ENCODE results near the gene PEX10.

Gene PEX10

DNA sequence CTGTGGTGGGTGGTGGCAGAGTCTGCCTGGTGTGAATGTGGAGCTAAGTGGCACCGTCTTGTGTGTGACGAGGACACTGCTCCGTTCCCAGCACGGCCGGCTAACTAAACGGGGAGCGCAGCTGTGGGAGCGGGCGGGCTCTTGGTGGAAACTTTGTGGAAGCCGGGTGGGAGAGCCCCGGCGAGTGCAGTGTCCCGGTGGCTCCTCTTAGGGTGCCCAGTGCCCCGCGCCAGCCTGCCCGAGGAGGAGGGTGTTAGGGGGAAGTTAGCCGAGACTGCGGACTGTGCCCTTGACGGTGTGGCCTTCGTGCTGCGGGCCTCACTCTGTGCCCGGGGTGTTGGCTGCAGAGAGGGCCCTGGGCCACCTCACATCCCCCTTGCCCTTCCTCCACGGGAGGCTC, 9.9 kb downstream of the PEX10 start:
- no peak for DNase-seq

DNA sequence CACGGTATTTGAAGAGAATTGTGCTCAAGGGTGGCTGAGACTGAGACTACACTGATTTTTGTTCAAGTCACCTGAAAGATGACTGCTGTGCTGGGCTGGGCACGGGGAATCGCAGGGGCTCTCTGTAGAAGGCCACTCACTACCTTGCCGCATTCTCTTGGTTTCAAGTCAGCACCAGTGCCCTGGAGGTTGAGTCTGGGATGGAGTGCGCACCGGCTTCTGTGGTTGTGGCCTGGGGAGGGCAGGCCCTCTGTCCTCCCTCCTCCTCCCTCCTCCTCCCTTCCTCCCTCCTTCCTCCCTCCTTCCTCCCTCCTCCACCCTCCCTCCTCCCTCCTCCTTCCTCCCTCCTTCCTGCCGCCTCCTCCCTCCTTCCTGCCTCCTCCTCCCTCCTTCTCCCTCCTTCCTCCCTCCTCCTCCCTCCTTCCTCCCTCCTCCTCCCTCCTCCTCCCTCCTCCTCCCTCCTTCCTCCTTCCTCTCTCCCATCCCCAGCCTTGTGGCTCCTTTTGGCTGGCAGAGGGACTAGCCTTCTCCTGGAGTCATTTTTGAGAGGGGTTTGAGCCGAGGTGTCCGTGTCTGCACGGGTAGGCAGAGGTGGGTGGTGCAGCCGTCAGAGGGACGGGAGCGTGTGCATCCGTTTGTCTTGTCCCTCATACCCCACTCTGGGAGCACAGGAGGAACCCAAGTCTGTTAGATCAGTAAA, 11.3 kb downstream of the PEX10 start:
- no peak for DNase-seq

- DNase-seq = no peak
Measured at GRCh38 chr1:2400576-2400909, 11.8 kb downstream of the PEX10 start.

- DNase-seq = no peak
Measured at GRCh38 chr1:2399890-2400575, 12.3 kb downstream of the PEX10 start.

DNA sequence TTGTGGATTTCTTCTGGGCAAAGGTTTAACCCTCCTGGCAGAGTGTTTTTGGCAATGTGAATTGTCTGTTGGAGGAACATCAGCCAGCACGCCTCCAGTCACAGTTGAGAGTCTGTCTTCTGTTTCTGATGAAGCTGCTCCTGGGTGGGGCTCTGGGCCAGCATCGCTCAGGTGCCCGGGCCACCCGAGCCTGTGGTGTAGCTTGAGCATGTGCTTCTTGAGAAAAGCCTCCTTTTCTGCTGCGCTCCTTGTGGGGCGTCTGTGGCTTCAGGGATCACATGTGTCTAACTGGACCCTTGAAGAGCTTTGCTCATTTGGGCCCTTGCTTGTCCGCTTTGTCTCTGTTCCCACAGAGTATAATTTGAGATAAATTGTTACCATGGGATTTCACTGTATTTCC, 13.5 kb downstream of the PEX10 start:
- DNase-seq = no peak

DNA sequence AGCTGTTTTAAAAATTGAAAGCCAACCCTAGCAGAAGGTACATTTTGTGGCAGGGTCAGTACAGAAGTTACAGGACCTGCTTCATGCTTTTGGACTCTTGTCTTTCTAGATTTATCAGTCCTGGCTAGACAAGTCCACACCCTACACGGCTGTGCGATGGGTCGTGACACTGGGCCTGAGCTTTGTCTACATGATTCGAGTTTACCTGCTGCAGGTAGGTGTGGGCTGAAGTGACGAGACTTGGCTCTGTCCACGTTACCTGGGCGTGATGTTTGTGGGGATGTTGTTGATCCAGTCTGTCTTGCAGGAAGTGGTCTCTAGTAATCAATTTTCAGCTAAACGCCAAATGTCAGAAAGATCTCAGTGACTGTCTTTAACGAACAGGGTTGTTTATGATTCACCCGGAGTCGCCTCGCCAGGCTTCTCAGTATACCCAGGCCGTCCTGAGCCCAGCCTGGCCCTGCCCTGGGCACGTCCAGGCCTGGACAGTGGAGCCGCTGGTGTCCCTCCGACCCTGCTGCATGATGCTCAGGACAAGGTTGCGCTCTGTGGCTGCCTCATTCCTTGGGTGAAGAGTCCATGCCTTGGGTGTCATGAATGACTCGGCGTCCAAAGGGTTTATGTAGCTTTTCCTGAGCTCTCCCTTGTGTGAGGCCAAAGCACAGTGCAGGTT, 15.2 kb downstream of the PEX10 start:
- no peak for DNase-seq

DNA sequence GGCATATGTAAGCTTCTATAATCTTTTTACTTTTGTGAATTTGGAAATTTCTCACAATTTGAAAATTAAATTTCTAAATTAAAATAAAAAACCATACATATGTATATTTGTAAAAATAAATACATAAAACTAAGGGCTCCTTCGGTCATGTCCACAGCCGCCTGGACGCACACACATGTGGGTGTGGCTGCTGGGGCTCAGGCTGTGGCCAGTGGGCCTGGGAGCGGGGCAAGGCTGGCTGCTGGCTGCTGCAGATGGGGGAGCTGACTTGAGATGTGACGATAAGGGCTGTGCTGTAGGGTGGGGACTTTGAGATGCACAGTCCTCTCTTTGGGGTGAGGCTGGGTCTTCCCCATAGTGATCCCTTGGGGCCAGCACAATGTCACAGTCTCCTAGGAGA, 15.9 kb downstream of the PEX10 start:
- DNase-seq = no peak

DNA sequence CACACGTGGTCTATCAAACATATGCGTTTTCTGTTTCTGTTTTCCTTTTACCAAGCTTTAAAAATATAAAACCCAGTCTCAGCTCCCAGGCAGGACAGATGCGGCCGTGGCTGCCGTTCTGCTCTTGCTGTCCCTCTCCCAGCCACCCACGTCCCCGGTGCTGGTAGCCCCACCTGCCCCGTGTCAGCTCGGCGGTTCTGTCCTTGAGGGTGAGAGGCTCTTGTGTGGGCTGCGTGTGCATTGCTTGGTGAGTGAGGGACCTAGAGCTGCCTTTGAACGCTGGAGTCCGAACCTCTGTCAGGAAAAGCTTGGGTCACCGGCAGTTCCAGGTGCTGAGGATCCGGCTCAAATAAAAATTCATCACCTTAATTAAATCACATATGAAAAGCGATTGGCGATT, 16.3 kb downstream of the PEX10 start:
- DNase-seq = no peak

DNA sequence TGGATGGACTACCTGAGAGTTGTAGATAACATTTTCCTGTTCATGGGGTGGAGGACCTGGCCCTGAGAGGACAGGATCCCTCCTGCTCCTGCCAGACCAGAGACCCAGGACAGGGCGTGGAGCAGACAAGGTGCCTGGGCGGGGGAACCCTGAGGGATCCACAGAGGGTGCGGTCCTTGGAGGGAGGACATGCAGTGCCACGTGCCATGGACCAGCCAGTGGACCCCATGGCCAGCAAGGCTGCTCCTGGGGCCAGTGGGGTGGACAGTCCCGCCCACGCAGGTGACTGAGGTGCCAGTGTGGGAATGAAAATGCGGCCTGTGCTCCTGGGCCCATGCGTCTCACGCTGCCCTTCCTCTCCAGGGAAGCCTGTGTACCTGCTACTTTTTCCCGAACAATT, 17.1 kb downstream of the PEX10 start:
- DNase-seq = no peak

GRCh38 chr1:2394761-2395160, 17.6 kb downstream of the PEX10 start:
- DNase-seq = no peak

DNA sequence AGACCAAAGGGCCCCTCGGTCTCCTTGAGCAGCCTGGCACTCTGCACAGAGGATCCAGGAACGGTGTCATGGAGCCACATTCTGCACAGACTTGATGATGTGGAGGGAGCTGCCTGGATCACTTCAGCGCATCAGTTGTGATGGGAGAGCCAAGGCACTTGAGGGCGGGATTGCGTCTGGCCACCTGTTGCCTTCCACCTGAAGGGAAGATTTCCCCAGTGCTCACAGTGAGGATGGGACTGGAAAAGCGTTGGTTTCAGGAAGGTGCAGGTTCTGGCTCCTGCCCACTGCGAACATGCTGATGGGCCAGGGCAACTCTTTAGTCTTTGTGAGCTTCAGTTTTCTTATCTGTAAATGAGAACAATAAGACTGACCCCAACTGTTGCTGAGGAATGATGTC, 18.1 kb downstream of the PEX10 start:
- DNase-seq = no peak

- no peak for DNase-seq
Measured at GRCh38 chr1:2393471-2393877, 18.9 kb downstream of the PEX10 start.

GRCh38 chr1:2392686-2393085, 19.7 kb downstream of the PEX10 start:
- no peak for DNase-seq

- no peak for DNase-seq
Measured at GRCh38 chr1:2391931-2392509, 20.3 kb downstream of the PEX10 start.

DNA sequence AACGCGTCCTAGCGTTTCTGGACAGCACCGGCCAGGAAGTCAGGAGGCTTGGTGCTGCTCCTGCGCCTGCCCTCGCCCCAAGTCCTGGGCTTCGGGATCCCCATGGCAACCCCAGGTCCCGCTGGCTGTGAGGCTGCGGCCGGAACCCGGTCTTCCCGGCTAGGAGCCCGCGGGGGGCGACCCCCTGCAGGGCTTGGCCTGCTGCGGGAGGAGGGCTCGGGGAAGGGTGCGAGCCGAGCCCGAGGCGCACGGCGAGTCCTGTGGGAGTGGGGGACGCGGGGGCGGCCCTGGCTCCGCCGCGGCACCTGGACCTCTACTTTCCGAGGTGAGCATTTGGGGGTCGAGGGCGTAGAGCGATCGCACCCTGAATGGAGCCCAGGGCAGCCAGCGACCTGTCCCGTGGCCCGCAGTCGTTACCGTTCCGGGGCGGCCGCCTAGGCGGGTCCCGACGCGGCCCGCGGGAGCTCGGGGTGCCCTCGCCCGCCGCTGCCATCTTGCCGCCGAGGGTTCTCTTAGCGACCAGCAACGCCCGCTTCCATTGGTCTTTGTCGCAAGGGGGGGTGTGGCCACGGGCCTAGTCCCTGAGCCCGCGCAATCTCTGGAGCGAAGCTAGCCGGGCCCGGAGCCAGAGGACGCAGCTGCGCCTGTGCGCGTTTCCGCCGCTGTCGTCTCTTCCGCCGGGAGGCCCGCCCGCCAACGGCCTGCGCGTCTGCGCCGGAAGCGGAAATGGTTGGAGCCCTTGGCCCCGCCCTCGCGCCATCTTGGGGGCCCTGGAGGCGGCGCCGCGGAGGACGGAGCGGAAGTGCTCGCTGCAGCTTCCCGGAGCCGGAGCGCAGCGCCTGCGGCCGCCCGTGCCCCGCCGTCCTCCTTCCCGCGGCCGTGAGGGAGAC, 21.1 kb downstream of the PEX10 start, which contains the start of the genes MORN1 and RER1:
TSS of gene MORN1 (minus strand) at position 514 of the 890 bp plus-strand sequence. CDS start at position 493, 21 bp downstream.
TSS of gene RER1 (plus strand) at position 801 of the 890 bp plus-strand sequence. CDS start 3,950 bp downstream, outside the sequence.
- DNase-seq = peak; percentile 98

DNA sequence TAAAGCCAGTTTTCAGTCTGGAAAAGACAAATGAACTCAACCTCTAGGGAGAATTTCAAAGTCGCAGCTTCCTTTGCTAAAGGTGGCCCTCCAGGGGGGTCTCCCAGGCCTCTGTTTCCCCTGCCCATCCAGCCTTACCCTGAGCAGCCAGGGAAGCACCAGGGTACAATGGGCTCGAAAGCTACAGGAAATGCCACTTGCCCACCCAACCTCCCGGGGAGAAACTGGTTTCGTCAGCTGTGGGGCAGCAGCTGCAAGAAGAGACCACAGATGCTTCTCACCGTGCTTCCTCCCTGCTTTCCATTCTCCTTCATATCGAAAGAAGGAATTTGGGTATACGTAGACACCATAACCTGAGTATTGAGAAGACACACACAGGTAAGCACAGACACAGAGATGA, 22.7 kb downstream of the PEX10 start:
- no peak for DNase-seq

DNA sequence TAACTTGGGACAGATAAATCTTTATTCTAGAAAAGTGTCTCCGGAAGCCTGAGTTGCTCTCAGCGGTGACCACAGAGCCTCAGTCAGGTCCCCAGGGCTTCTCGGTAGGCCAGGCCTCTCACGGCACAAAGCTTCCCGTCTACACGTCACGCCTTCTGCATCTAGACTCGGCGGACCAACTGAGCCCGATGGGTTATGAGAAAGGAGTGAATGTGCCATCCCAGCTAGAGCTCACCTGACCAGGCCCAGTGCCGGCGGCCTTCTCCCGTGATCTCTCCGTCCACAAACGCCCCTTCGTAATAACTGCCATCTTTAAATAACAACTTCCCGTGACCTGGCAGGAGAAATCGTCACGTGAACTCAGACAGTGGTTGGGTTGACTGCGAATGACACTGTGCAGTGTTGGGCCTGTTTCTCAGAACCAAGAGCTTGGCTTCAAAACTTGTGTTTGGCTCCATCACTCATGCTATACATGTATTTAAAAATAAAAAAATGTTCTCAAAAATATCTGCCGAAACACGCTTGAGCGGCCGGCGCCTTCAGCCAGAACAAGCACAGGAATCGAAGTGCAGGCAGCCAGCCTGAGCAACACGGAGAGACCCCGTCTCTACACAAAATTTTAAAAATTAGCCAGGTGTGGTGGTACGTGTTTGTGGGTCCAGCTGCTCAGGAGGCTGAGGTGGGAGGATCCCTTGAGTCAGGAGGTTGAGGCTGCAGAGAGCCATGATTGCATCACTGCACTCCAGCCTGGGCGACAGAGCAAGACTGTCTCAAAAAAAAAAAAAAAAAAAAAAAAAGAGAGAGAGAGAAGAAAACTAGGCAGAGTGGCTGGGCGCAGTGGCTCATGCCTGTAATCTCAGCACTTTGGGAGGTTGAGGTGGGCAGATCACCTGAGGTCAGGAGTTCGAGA, 24.1 kb downstream of the PEX10 start:
- DNase-seq = no peak

DNA sequence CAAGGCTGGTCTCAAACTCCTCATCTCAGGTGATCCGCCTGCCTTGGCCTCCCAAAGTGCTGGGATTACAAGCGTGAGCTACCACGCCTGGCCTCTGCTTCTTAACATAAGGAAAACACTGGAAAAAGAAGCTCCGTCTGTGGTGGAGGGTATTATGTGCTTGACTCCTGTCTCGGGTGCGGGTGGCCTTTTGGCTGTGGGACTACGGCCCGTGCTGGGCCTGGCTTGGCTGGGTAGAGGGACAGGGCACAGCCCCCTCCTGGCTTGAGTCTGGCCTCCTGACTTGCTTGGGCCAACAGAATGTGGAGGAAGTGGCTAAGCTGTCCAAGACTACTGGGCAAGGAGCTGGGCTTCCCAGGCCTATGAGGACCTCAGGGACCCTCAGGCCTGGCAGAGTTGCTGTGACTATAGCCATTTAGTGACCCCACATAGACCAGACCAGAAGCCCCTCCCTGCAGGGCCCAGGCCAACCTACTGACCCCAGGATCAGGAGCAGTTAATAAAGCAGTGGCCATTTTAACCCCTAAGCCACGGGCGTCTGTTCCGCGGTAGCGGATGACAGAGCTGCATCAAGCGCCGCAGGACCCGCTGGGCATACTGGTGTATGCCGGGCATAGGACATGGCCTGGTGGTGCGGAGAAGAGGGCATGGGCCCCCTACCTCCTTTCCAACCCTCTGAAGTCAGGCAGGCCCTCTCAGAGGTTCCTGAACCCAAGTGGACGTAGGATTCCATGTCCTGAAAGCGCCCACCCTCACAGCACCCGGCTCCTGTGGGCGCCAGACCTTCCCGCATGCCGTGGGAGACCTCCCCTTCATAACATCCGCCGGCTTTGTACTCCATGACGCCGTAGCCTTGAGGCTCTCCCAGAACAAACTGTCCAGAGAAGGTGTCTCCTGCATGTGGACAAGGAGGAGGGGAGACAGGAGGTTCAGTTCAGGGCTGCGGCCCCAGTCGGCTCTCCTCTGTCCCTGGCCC, 25.4 kb downstream of the PEX10 start:
- DNase-seq = no peak

DNA sequence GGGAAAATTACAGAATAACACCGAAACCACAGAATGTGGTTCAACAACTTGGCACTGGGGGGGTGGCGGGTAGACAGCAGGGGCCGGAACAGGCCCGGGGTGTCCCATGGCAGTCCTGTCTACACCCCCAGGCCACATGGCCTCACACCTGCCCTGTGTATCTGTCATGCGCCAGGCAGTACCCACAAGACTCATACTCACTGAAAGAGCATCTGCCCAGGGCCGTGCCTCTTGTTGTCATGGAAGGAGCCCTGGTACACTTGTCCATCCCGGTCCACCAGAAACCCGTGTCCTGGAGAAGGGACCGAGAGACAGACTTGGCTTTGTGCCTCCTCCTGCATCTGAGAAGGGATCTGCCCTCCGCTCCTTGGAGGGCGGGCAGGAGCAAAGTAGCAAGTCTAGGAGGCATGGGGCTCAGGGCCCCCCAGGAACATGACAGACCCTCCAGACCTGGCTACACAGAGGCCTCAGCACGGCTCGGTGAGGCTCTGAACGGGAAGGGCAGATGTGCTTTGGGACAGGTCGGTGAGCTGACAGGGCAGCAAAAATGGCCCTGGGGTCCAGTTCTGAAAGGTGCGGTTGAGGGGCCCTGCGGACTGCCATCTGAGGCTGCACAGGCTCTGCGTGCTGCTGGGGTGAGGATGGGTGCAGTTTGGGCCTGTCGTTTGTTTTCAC, 26.6 kb downstream of the PEX10 start:
- DNase-seq = no peak

All from stimulated activated CD8-positive, alpha-beta memory T cell treated with anti-CD3 and anti-CD28 coated beads, Interleukin-4, amount 100 ng/mL, for 48 hours (primary cell).